ENCODE data around the gene ACSBG1.

The ACSBG1 gene

GRCh38 chr15:78216276-78217104, 17.9 kb downstream of the ACSBG1 start:
- peak; percentile 13 for DNase-seq

GRCh38 chr15:78213956-78214355, 20.4 kb downstream of the ACSBG1 start:
- no peak for DNase-seq

- DNase-seq: no peak
Measured at GRCh38 chr15:78213425-78213750, 21.0 kb downstream of the ACSBG1 start.

GRCh38 chr15:78212546-78213424, 21.6 kb downstream of the ACSBG1 start:
- DNase-seq: peak; percentile 55

- DNase-seq: no peak
Measured at GRCh38 chr15:78212008-78212407, 22.4 kb downstream of the ACSBG1 start.

GRCh38 chr15:78211189-78211921, 23.0 kb downstream of the ACSBG1 start:
- no peak for DNase-seq

GRCh38 chr15:78210349-78210717, 24.0 kb downstream of the ACSBG1 start:
- DNase-seq: no peak

GRCh38 chr15:78209646-78210348, 24.6 kb downstream of the ACSBG1 start:
- DNase-seq: no peak

GRCh38 chr15:78208887-78209645, 25.3 kb downstream of the ACSBG1 start:
- DNase-seq: no peak

- no peak for DNase-seq
Measured at GRCh38 chr15:78208341-78208844, 26.0 kb downstream of the ACSBG1 start.

- DNase-seq: no peak
Measured at GRCh38 chr15:78207641-78208340, 26.6 kb downstream of the ACSBG1 start.

GRCh38 chr15:78207110-78207458, 27.3 kb downstream of the ACSBG1 start:
- no peak for DNase-seq

GRCh38 chr15:78206326-78207109, 27.8 kb downstream of the ACSBG1 start:
- no peak for DNase-seq

GRCh38 chr15:78205856-78206255, 28.5 kb downstream of the ACSBG1 start:
- DNase-seq: no peak

- no peak for DNase-seq
Measured at GRCh38 chr15:78205337-78205736, 29.0 kb downstream of the ACSBG1 start.

- DNase-seq: no peak
Measured at GRCh38 chr15:78204351-78205309, 29.7 kb downstream of the ACSBG1 start.

GRCh38 chr15:78203346-78204225, 30.8 kb downstream of the ACSBG1 start:
- no peak for DNase-seq
